SK-N-SH (cell line): ENCODE data around the gene ARHGDIG. TPM values are rescaled to one million over a fixed set of nuclear protein-coding genes. Genes with fewer than 3 reads are reported as not detected.

Experiments
- CTCF ChIA-PET: fragments of 300-600, 350-600 bp; formaldehyde crosslinking; extraction: SDS; loops from one replicate; lab custom pipeline; 2021; lab: Yijun Ruan, JAX
- POLR2A ChIA-PET: fragments of 350-600 bp; sonication (Branson Sonifier 250); formaldehyde crosslinking; extraction: SDS; loops from one replicate; lab custom pipeline; 2020; ENCODE audit warnings: antibody characterized with exemption, inconsistent platforms; lab: Yijun Ruan, JAX
- DNase-seq: peaks from one replicate; pipeline ENCODE4 v3.0.0; 2012
- H2AFZ ChIP-seq: fragments of 200-600 bp; sonication (generic); 2 replicates; pipeline ENCODE4 v1.8.1; 2016; ENCODE audit warnings: antibody characterized with exemption, mild to moderate bottlenecking, low read depth
- H3F3A ChIP-seq: fragments of 200-600 bp; sonication (generic); replicated peaks from 2 replicates; pipeline ENCODE3; 2016; ENCODE audit warnings: antibody characterized with exemption, mild to moderate bottlenecking; ENCODE audit not compliant: insufficient read depth
- H3K27ac ChIP-seq, 2 experiments: fragments of 200-500 bp in 1 of 2; fragments of 200-600 bp in 1 of 2; sonication (Bioruptor generic) in 1 of 2; sonication (generic), shearing (Covaris generic) in 1 of 2; 2 replicates each; pipeline versions ENCODE4 v1.5.1 to v1.6.1; 2014 to 2016; ENCODE audit warnings: low read depth in 2 of 2, inconsistent platforms in 1 of 2, low read length in 1 of 2, mild to moderate bottlenecking in 1 of 2, mixed read lengths in 1 of 2
- H3K27me3 ChIP-seq: fragments of 200-600 bp; sonication (generic), shearing (Covaris generic); 2 replicates; pipeline ENCODE4 v1.6.1; 2016; ENCODE audit warnings: mixed run types; ENCODE audit not compliant: insufficient read depth
- H3K36me3 ChIP-seq, 2 experiments: fragments of 200-500 bp in 1 of 2; fragments of 200-600 bp in 1 of 2; sonication (Bioruptor generic) in 1 of 2; sonication (generic) in 1 of 2; replicated peaks in 1 of 2; 2 replicates each; pipeline versions ENCODE3 to v1.5.1; 2014 to 2016; ENCODE audit warnings: low read length in 1 of 2, mild to moderate bottlenecking in 1 of 2; ENCODE audit not compliant: insufficient read depth in 2 of 2, control insufficient read depth in 1 of 2
- H3K4me1 ChIP-seq, 2 experiments: fragments of 200-500 bp in 1 of 2; fragments of 200-600 bp in 1 of 2; sonication (Bioruptor generic) in 1 of 2; sonication (generic), shearing (Covaris generic) in 1 of 2; 2 replicates each; pipeline versions ENCODE4 v1.5.1 to v1.6.1; 2014 to 2016; ENCODE audit warnings: low read depth in 1 of 2, low read length in 1 of 2, mixed run types in 1 of 2; ENCODE audit not compliant: insufficient read depth in 2 of 2, control insufficient read depth in 1 of 2
- H3K4me2 ChIP-seq: fragments of 200-600 bp; sonication (generic), shearing (Covaris generic); 2 replicates; pipeline ENCODE4 v1.6.1; 2017; ENCODE audit warnings: mixed run types
- H3K4me3 ChIP-seq, 2 experiments: fragments of 200-500 bp in 1 of 2; fragments of 200-600 bp in 1 of 2; sonication (Bioruptor generic) in 1 of 2; sonication (generic), shearing (Covaris generic) in 1 of 2; 2 replicates each; pipeline versions ENCODE4 v1.5.1 to v1.8.1; 2014 to 2016; ENCODE audit warnings: low read depth in 2 of 2, inconsistent platforms in 1 of 2, low read length in 1 of 2, mild to moderate bottlenecking in 1 of 2, mixed read lengths in 1 of 2, moderate library complexity in 1 of 2
- H3K79me2 ChIP-seq: fragments of 200-600 bp; sonication (generic); 2 replicates; pipeline ENCODE4 v1.8.1; 2017; ENCODE audit warnings: mild to moderate bottlenecking; ENCODE audit not compliant: insufficient read depth
- H3K9ac ChIP-seq: fragments of 200-600 bp; sonication (generic); 2 replicates; pipeline ENCODE4 v1.6.1; 2017; ENCODE audit warnings: mixed run types
- H3K9me2 ChIP-seq: fragments of 200-600 bp; sonication (generic); 2 replicates; pipeline ENCODE4 v1.6.1; 2017; ENCODE audit warnings: mixed run types
- H3K9me3 ChIP-seq: fragments of 200-600 bp; sonication (generic); 2 replicates; pipeline ENCODE4 v1.6.1; 2017; ENCODE audit warnings: mixed run types, mild to moderate bottlenecking, moderate library complexity
- H4K20me1 ChIP-seq: fragments of 200-600 bp; sonication (generic); 2 replicates; pipeline ENCODE4 v1.6.1; 2017; ENCODE audit warnings: mild to moderate bottlenecking, mixed run types; ENCODE audit not compliant: insufficient read depth
- EP300 ChIP-seq, 2 experiments: IDR thresholded peaks; 2 replicates each; pipeline versions ENCODE4 v1.4.0 to v1.6.1; 2012; ENCODE audit warnings: borderline replicate concordance in 1 of 2, low read depth in 1 of 2, low read length in 1 of 2
- EZH2phosphoT487 ChIP-seq: fragments of 200-600 bp; sonication (generic); IDR thresholded peaks from 2 replicates; pipeline ENCODE4 v1.6.1; 2017; ENCODE audit warnings: low read depth, mixed run types, mild to moderate bottlenecking, antibody characterized with exemption, moderate library complexity, borderline replicate concordance
- FOXJ3 ChIP-seq: sonication (generic); formaldehyde crosslinking; IDR thresholded peaks from 2 replicates; pipeline ENCODE4 v1.5.1; 2020; ENCODE audit warnings: mild to moderate bottlenecking, missing genetic modification reagents
- FOXM1 ChIP-seq: IDR thresholded peaks from 2 replicates; pipeline ENCODE4 v1.4.0; 2012; ENCODE audit warnings: low read depth, mild to moderate bottlenecking
- GABPA ChIP-seq: IDR thresholded peaks from 2 replicates; pipeline ENCODE4 v1.4.0; 2012; ENCODE audit warnings: low read depth, mild to moderate bottlenecking
- GATA2 ChIP-seq: sonication (generic); formaldehyde crosslinking; IDR thresholded peaks from 2 replicates; pipeline ENCODE4 v1.5.0; 2020; ENCODE audit warnings: mild to moderate bottlenecking, missing genetic modification reagents
- JUND ChIP-seq: IDR thresholded peaks from 2 replicates; pipeline ENCODE4 v1.4.0; 2012
- MEF2A ChIP-seq: IDR thresholded peaks from 2 replicates; pipeline ENCODE4 v1.4.0; 2012; ENCODE audit warnings: low read depth, borderline replicate concordance
- MXI1 ChIP-seq: IDR thresholded peaks from 2 replicates; pipeline ENCODE4 v1.6.1; 2012; ENCODE audit warnings: mild to moderate bottlenecking, low read depth, low read length, improper control_type of control experiment
- NFIC ChIP-seq: IDR thresholded peaks from 2 replicates; pipeline ENCODE4 v1.4.0; 2012; ENCODE audit warnings: borderline replicate concordance
- RCOR1 ChIP-seq: fragments of 150-350 bp; IDR thresholded peaks from 2 replicates; pipeline ENCODE4 v1.6.1; 2017; ENCODE audit warnings: antibody characterized with exemption, low read length
- RXRA ChIP-seq: IDR thresholded peaks from 2 replicates; pipeline ENCODE4 v1.4.0; 2012; ENCODE audit warnings: low read depth, mild to moderate bottlenecking, borderline replicate concordance
- SIN3A ChIP-seq: IDR thresholded peaks from 2 replicates; pipeline ENCODE4 v1.6.1; 2012; ENCODE audit warnings: low read depth, mild to moderate bottlenecking, low read length, moderate library complexity, borderline replicate concordance
- SMC3 ChIP-seq: IDR thresholded peaks from 2 replicates; pipeline ENCODE4 v1.6.1; 2012; ENCODE audit warnings: low read depth, low read length, improper control_type of control experiment
- TEAD4 ChIP-seq: IDR thresholded peaks from 2 replicates; pipeline ENCODE4 v1.4.0; 2012; ENCODE audit warnings: mild to moderate bottlenecking, borderline replicate concordance; ENCODE audit not compliant: insufficient read depth
- USF1 ChIP-seq: IDR thresholded peaks from 2 replicates; pipeline ENCODE4 v1.4.0; 2012; ENCODE audit warnings: low read depth, borderline replicate concordance
- YY1 ChIP-seq: IDR thresholded peaks from 2 replicates; pipeline ENCODE4 v1.4.0; 2012; ENCODE audit warnings: low read depth, mild to moderate bottlenecking
- WGBS: methylation state at CpG from one replicate; pipeline ENCODE4 v1.1.6; 2017; ENCODE audit warnings: low lambda C conversion rate; 5-methylcytosine and 5-hydroxymethylcytosine counted together
- polyA plus RNA-seq, 3 experiments: library from polyadenylated mRNA; depleted of rRNA; stranded (reverse); fragments of >200 nt; gene quantifications; 2 replicates each; pipeline ENCODE4 v1.2.3, GENCODE V29; 2012
- TF ChIP-seq, protein P1 (sequence below): fragments of 150-350 bp; IDR thresholded peaks from 2 replicates; pipeline ENCODE4 v1.6.1; 2017; ENCODE audit warnings: antibody characterized with exemption, low read length, low read depth, borderline replicate concordance
- TF ChIP-seq, protein P2 (sequence below): IDR thresholded peaks from 2 replicates; pipeline ENCODE4 v1.6.1; 2012; ENCODE audit warnings: mild to moderate bottlenecking, low read depth, low read length, moderate library complexity

ARHGDIG gene
- polyA plus RNA-seq (2012; rRNA removed): 4.8 and 4.9 TPM in 2 replicates
- polyA plus RNA-seq (2012; cell fraction: cytosol; rRNA removed): 1.7 and 3.3 TPM in 2 replicates
- polyA plus RNA-seq (2012; cell fraction: nucleus; rRNA removed): 14.9 and 18.9 TPM in 2 replicates

DNA sequence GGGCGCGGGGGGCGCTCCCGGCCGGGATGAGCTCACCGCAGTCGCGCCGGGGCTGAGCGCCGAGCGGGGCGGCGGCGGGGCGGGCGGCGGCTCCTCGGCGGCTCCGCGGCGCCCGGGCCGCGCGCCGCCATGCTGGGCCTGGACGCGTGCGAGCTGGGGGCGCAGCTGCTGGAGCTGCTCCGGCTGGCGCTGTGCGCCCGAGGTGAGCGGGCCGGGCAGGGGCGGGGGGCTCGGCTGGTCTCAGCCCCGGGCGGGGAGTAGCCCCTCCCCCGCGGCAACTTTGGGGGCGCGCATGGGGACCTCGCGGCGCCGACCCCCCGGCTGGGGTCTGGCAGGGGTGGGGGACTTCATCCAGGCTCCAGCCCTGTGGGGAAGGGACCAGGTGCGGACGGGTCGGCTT lies at the start of gene ARHGDIG:
TSS of gene ARHGDIG (plus strand) at position 40 of the 400 bp plus-strand sequence. CDS start at position 130, 90 bp downstream.
- Histone ChIP-seq H2AFZ (peak within 1 kb of the TSS; percentile 78; the same call in 1 of the 2 replicates), H3K4me3 (peak within 1 kb of the TSS; percentile 50 to 61), H3F3A (peaks cover 3% of the 10 kb centered on the region), H3K9me3 (no peaks in the 10 kb centered on the region), H3K9me2 (no peaks in the 10 kb centered on the region), H3K79me2 (no peaks in the 10 kb centered on the region), H3K4me1 (peaks cover 0 to 7% of the 10 kb centered on the region in 2 experiments; a peak in 1 of 4 replicates), H4K20me1 (no peaks in the 10 kb centered on the region), H3K27ac (no peak within 1 kb of the TSS), H3K36me3 (no peaks in the 10 kb centered on the region)
- POLR2A ChIA-PET: interaction anchor here (0.5 kb wide), 1 partner anchor 12 kb away, joined by 3 read pairs; no protein-coding TSS in a partner anchor
- CTCF ChIA-PET: interaction anchor here (0.7 to 1.5 kb wide), 3 partner anchors 45 to 100 kb away, joined by 3 to 5 read pairs (median 4); partner anchors contain the start of gene HBQ1
- TF ChIP-seq TEAD4 (no peak), FOXJ3 (CRISPR knock-in tag) (no peak), MXI1 (no peak), EZH2phosphoT487 (no peak), MEF2A (no peak), FOXM1 (no peak)
- TF ChIP-seq, protein P1, sequence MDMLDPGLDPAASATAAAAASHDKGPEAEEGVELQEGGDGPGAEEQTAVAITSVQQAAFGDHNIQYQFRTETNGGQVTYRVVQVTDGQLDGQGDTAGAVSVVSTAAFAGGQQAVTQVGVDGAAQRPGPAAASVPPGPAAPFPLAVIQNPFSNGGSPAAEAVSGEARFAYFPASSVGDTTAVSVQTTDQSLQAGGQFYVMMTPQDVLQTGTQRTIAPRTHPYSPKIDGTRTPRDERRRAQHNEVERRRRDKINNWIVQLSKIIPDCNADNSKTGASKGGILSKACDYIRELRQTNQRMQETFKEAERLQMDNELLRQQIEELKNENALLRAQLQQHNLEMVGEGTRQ: no peak
- TF ChIP-seq, protein P2, sequence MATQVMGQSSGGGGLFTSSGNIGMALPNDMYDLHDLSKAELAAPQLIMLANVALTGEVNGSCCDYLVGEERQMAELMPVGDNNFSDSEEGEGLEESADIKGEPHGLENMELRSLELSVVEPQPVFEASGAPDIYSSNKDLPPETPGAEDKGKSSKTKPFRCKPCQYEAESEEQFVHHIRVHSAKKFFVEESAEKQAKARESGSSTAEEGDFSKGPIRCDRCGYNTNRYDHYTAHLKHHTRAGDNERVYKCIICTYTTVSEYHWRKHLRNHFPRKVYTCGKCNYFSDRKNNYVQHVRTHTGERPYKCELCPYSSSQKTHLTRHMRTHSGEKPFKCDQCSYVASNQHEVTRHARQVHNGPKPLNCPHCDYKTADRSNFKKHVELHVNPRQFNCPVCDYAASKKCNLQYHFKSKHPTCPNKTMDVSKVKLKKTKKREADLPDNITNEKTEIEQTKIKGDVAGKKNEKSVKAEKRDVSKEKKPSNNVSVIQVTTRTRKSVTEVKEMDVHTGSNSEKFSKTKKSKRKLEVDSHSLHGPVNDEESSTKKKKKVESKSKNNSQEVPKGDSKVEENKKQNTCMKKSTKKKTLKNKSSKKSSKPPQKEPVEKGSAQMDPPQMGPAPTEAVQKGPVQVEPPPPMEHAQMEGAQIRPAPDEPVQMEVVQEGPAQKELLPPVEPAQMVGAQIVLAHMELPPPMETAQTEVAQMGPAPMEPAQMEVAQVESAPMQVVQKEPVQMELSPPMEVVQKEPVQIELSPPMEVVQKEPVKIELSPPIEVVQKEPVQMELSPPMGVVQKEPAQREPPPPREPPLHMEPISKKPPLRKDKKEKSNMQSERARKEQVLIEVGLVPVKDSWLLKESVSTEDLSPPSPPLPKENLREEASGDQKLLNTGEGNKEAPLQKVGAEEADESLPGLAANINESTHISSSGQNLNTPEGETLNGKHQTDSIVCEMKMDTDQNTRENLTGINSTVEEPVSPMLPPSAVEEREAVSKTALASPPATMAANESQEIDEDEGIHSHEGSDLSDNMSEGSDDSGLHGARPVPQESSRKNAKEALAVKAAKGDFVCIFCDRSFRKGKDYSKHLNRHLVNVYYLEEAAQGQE: no peak
- TF ChIP-seq, all 33 proteins: peak for 0
- no peaks in the 10 kb centered on the region for H3K27me3 ChIP-seq
- peak; percentile 86 for DNase-seq
- H3K9ac ChIP-seq: peak within 1 kb of the TSS; percentile 56
- peak within 1 kb of the TSS; percentile 82 for H3K4me2 ChIP-seq
- WGBS: no CpG with 5 or more reads among the region's 54 CpGs

GRCh38 chr16:230949-231348 lies 49.4 kb upstream of the ARHGDIG start:
- H3K36me3 ChIP-seq: peaks cover 19 to 25% of the 10 kb centered on the region in 2 experiments
- H3K79me2 ChIP-seq: peaks cover 31% of the 10 kb centered on the region
- H3F3A ChIP-seq: peaks cover 27% of the 10 kb centered on the region
- H3K9ac ChIP-seq: no peak overlapping the region
- H2AFZ ChIP-seq: no peak overlapping the region
- CTCF ChIA-PET: no interaction called here
- POLR2A ChIA-PET: no interaction called here
- DNase-seq: no peak
- no peak overlapping the region for H3K4me2 ChIP-seq
- H3K27ac ChIP-seq: no peak overlapping the region
- H3K4me3 ChIP-seq: no peak overlapping the region
- no peaks in the 10 kb centered on the region for H3K27me3 ChIP-seq
- 93% methylated on average over 20 of the region's 22 CpGs for WGBS
- H3K9me2 ChIP-seq: no peaks in the 10 kb centered on the region
- H3K4me1 ChIP-seq: peaks cover 10% of the 10 kb centered on the region in 2 experiments; a peak in 3 of 4 replicates
- peaks cover 29% of the 10 kb centered on the region for H4K20me1 ChIP-seq
- no peaks in the 10 kb centered on the region for H3K9me3 ChIP-seq
- TF ChIP-seq YY1 (no peak), USF1 (no peak), SMC3 (no peak), EZH2phosphoT487 (no peak), RCOR1 (no peak), JUND (no peak), SIN3A (no peak), RXRA (no peak), GATA2 (CRISPR knock-in tag) (no peak), NFIC (no peak), GABPA (no peak), EP300 (IDR thresholded peaks at IDR 0.05; ENCODE audit: borderline replicate concordance in 1 of 2, low read depth in 1 of 2, low read length in 1 of 2) (no peak), MXI1 (no peak)
- TF ChIP-seq, protein P1: no peak
